GM12878 (cell line): Measurements from ENCODE around the gene S1PR3. TPM values are rescaled to one million over a fixed set of nuclear protein-coding genes. Genes with fewer than 3 reads are reported as not detected.

Source experiments
- ATAC-seq: fragments of 200-7000 bp; cut with Tn5 transposase; 3 replicates; pipeline ENCODE4 v1.9.1; 2020; ENCODE audit warnings: mild to moderate bottlenecking, moderate library complexity
- BruUV-seq: library from RNA; stranded (reverse); fragments of 400-500 nt; replicated peaks from 2 replicates; lab custom pipeline; 2021; lab: Mats Ljungman, UMichigan
- CTCF ChIA-PET: fragments of 300-600 bp; sonication (Branson Sonifier 250); formaldehyde crosslinking; extraction: SDS; loops from one replicate; lab custom pipeline; 2021; ENCODE audit warnings: inconsistent platforms; lab: Yijun Ruan, JAX
- POLR2A ChIA-PET: fragments of 350-600 bp; formaldehyde crosslinking; extraction: SDS; loops from one replicate; lab custom pipeline; 2021; ENCODE audit warnings: inconsistent platforms; lab: Charles Lee
- RAD21 ChIA-PET: fragments of 300-600 bp; sonication (Branson Sonifier 250); formaldehyde crosslinking; loops from one replicate; lab custom pipeline; 2023; ENCODE audit warnings: antibody characterized with exemption; ENCODE audit not compliant: unreplicated experiment; lab: Charles Lee
- SMC1A ChIA-PET: fragments of 300-600 bp; sonication (Branson Sonifier 250); formaldehyde crosslinking; loops from one replicate; lab custom pipeline; 2023; ENCODE audit not compliant: unreplicated experiment, uncharacterized antibody; lab: Charles Lee
- DNase-seq: peaks from one replicate; pipeline ENCODE4 v3.0.0-alpha.2; 2011; ENCODE audit warnings: low read depth, low spot score
- FAIRE-seq: peaks from 3 replicates; lab custom pipeline; 2011; peaks lifted over from hg19 to GRCh38; lab: Jason Lieb, UNC
- H2AFZ ChIP-seq: 2 replicates; pipeline ENCODE4 v1.6.0; 2011; ENCODE audit warnings: low read depth, low read length, control low read depth; ENCODE audit not compliant: control insufficient read depth
- H3K27ac ChIP-seq: 2 replicates; pipeline ENCODE4 v1.5.1; 2011; ENCODE audit warnings: control low read depth; ENCODE audit not compliant: control insufficient read depth, insufficient read depth
- H3K27me3 ChIP-seq, 2 experiments: replicated peaks in 1 of 2; 2 replicates each; pipeline versions ENCODE4 v1.6.0 to v1.6.1; 2011; ENCODE audit warnings: low read length in 1 of 2; ENCODE audit not compliant: control insufficient read depth in 2 of 2, insufficient read depth in 2 of 2
- H3K36me3 ChIP-seq, 2 experiments: 2 replicates each; pipeline ENCODE4 v1.5.1; 2011; ENCODE audit warnings: low read length in 1 of 2; ENCODE audit not compliant: control insufficient read depth in 2 of 2, insufficient read depth in 2 of 2
- H3K4me1 ChIP-seq: 2 replicates; pipeline ENCODE4 v1.6.1; 2011; ENCODE audit warnings: mild to moderate bottlenecking, low read length, moderate library complexity, mixed read lengths; ENCODE audit not compliant: control insufficient read depth, insufficient read depth
- H3K4me2 ChIP-seq: 2 replicates; pipeline ENCODE4 v1.6.0; 2011; ENCODE audit warnings: control low read depth; ENCODE audit not compliant: control insufficient read depth, insufficient read depth
- H3K4me3 ChIP-seq: fragments of 200-600 bp; sonication (generic); 2 replicates; pipeline ENCODE4 v1.5.1; 2016
- H3K79me2 ChIP-seq: 2 replicates; pipeline ENCODE4 v1.6.0; 2011; ENCODE audit warnings: low read length; ENCODE audit not compliant: control insufficient read depth, insufficient read depth
- H3K9ac ChIP-seq: 2 replicates; pipeline ENCODE4 v1.8.0; 2011; ENCODE audit warnings: low read length, control low read depth, mixed read lengths; ENCODE audit not compliant: control insufficient read depth, insufficient read depth
- H3K9me3 ChIP-seq: replicated peaks from 3 replicates; pipeline ENCODE4 v1.5.1; 2011; ENCODE audit warnings: mild to moderate bottlenecking, low read length; ENCODE audit not compliant: control insufficient read depth, insufficient read depth
- H4K20me1 ChIP-seq: 2 replicates; pipeline ENCODE4 v1.6.0; 2011; ENCODE audit not compliant: control insufficient read depth, insufficient read depth
- ASH2L ChIP-seq: fragments of 300-600, 200-600 bp; sonication (generic); IDR thresholded peaks from 2 replicates; pipeline ENCODE4 v1.6.1; 2017; ENCODE audit warnings: low read depth, mild to moderate bottlenecking, borderline replicate concordance
- HDGF ChIP-seq: fragments of 450-650 bp; IDR thresholded peaks from 2 replicates; pipeline ENCODE4 v1.6.1; 2016; ENCODE audit warnings: antibody characterized with exemption
- NFIC ChIP-seq: IDR thresholded peaks from 2 replicates; pipeline ENCODE4 v1.6.1; 2012; ENCODE audit warnings: low read depth, mild to moderate bottlenecking, inconsistent platforms, low read length, moderate library complexity
- RB1 ChIP-seq: fragments of 450-650 bp; formaldehyde crosslinking; IDR thresholded peaks from 2 replicates; pipeline ENCODE4 v1.6.1; 2017; ENCODE audit warnings: mild to moderate bottlenecking, borderline replicate concordance
- SIX5 ChIP-seq: IDR thresholded peaks from 2 replicates; pipeline ENCODE4 v1.6.1; 2011; ENCODE audit warnings: mild to moderate bottlenecking, low read depth, low read length, moderate library complexity; ENCODE audit not compliant: severe bottlenecking
- ZNF384 ChIP-seq: IDR thresholded peaks from 2 replicates; pipeline ENCODE4 v1.6.1; 2012; ENCODE audit warnings: low read depth, mild to moderate bottlenecking, low read length, improper control_type of control experiment, borderline replicate concordance
- WGBS: methylation state at CpG from one replicate; pipeline ENCODE4 v1.1.6; 2016; ENCODE audit warnings: low lambda C conversion rate; ENCODE audit not compliant: insufficient replicate concordance, insufficient coverage; ENCODE audit errors: missing lambda C conversion rate; 5-methylcytosine and 5-hydroxymethylcytosine counted together
- in situ Hi-C: fragments of 300-500 bp; cut with MboI; formaldehyde crosslinking; loops from 9 replicates; pipeline ENCODE4 v1.14.3; 2018; ENCODE audit warnings: mixed read lengths
- intact Hi-C: fragments of 100-400 bp; cut with micrococcal nuclease; formaldehyde crosslinking; loops from one replicate; pipeline ENCODE4 v1.14.2; 2022; ENCODE audit not compliant: unreplicated experiment
- polyA plus RNA-seq, 11 experiments: library from polyadenylated mRNA; depleted of rRNA in 4 of 11; unstranded in 6 of 11; stranded (reverse) in 5 of 11; fragments of >200 nt; fragmentation: Nextera tagmentation in 4 of 11; fragmentation: Illumina TruSeq in 1 of 11; extraction: Ambion mirVana in 4 of 11; extraction: Trizol in 1 of 11; gene quantifications; 1 replicate in 1 of 11; 2 replicates in 10 of 11; pipeline versions ENCODE4 v1.2.1 to v1.2.3, GENCODE V29; 2011 to 2016; ENCODE audit warnings: inconsistent platforms in 2 of 11, missing spikeins in 2 of 11, low read depth in 1 of 11
- total RNA-seq, 4 experiments: library from RNA; depleted of rRNA in 3 of 4; stranded (reverse); fragments of >200 nt in 3 of 4; fragmentation: Illumina TruSeq in 1 of 4; extraction: Trizol in 1 of 4; gene quantifications; 2 replicates each; pipeline versions ENCODE4 v1.2.1 to v1.2.3, GENCODE V29; 2013 to 2021
- TF ChIP-seq, protein P1 (sequence below): fragments of 450-650 bp; IDR thresholded peaks from 2 replicates; pipeline ENCODE4 v1.6.1; 2017; ENCODE audit warnings: mild to moderate bottlenecking, moderate library complexity

The S1PR3 gene
- total and polyA plus RNA-seq, 10 of the 15 experiments (the other 5 are each of a cell fraction or from before 2014, with no cell fraction given): 0.01 to 0.18 (median 0.01) TPM; not detected in 7

DNA sequence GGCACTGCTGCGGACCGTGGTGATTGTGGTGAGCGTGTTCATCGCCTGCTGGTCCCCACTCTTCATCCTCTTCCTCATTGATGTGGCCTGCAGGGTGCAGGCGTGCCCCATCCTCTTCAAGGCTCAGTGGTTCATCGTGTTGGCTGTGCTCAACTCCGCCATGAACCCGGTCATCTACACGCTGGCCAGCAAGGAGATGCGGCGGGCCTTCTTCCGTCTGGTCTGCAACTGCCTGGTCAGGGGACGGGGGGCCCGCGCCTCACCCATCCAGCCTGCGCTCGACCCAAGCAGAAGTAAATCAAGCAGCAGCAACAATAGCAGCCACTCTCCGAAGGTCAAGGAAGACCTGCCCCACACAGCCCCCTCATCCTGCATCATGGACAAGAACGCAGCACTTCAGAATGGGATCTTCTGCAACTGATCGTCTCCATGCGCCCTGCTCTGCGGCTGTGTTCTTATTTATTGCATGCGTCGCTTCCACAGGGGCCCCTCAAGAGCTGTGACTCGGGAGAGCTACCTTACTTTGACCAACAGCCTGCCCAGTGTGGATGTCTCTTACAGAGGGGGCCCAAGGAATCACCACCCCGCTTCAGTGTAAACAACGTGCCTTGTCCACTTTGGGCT, 10.8 kb downstream of the S1PR3 start:
- 54% methylated on average over 27 of the region's 27 CpGs for WGBS

More for the DNA sequence above, 10.8 kb downstream of the S1PR3 start:
- no peaks in the 10 kb centered on the region for H4K20me1 ChIP-seq
- intact Hi-C loops: loop anchor here (1.0 to 5.0 kb wide), 2 partner anchors 340 to 408 kb away; no protein-coding TSS in a partner anchor
- no peaks in the 10 kb centered on the region for H3K36me3 ChIP-seq
- BruUV-seq: no TSS peak
- no peak overlapping the region for H3K4me2 ChIP-seq
- no peaks in the 10 kb centered on the region for H3K79me2 ChIP-seq
- no peak overlapping the region for H2AFZ ChIP-seq
- H3K27ac ChIP-seq: no peak overlapping the region
- POLR2A ChIA-PET: no interaction called here
- H3K27me3 ChIP-seq: peaks cover 0 to 1% of the 10 kb centered on the region in 2 experiments; a peak in 1 of 4 replicates
- RAD21 ChIA-PET: interaction anchor here (1.3 kb wide), 1 partner anchor 405 kb away, joined by 3 read pairs; no protein-coding TSS in a partner anchor
- H3K9ac ChIP-seq: no peak overlapping the region
- H3K4me1 ChIP-seq: no peaks in the 10 kb centered on the region
- no peaks in the 10 kb centered on the region for H3K9me3 ChIP-seq
- H3K4me3 ChIP-seq: no peak overlapping the region
- DNase-seq (no peak), FAIRE-seq (no peak), ATAC-seq (no peak)
- in situ Hi-C loops: loop anchor here (5.0 to 10.0 kb wide), 2 partner anchors 410 to 1047 kb away; a partner anchor contains a TSS
- CTCF ChIA-PET: interaction anchor here (0.7 to 1.2 kb wide), 3 partner anchors 9 to 411 kb away, joined by 3 to 6 read pairs (median 3); no protein-coding TSS in a partner anchor
- TF ChIP-seq ASH2L: no peak
- no peak for TF ChIP-seq RB1
- TF ChIP-seq, protein P1, sequence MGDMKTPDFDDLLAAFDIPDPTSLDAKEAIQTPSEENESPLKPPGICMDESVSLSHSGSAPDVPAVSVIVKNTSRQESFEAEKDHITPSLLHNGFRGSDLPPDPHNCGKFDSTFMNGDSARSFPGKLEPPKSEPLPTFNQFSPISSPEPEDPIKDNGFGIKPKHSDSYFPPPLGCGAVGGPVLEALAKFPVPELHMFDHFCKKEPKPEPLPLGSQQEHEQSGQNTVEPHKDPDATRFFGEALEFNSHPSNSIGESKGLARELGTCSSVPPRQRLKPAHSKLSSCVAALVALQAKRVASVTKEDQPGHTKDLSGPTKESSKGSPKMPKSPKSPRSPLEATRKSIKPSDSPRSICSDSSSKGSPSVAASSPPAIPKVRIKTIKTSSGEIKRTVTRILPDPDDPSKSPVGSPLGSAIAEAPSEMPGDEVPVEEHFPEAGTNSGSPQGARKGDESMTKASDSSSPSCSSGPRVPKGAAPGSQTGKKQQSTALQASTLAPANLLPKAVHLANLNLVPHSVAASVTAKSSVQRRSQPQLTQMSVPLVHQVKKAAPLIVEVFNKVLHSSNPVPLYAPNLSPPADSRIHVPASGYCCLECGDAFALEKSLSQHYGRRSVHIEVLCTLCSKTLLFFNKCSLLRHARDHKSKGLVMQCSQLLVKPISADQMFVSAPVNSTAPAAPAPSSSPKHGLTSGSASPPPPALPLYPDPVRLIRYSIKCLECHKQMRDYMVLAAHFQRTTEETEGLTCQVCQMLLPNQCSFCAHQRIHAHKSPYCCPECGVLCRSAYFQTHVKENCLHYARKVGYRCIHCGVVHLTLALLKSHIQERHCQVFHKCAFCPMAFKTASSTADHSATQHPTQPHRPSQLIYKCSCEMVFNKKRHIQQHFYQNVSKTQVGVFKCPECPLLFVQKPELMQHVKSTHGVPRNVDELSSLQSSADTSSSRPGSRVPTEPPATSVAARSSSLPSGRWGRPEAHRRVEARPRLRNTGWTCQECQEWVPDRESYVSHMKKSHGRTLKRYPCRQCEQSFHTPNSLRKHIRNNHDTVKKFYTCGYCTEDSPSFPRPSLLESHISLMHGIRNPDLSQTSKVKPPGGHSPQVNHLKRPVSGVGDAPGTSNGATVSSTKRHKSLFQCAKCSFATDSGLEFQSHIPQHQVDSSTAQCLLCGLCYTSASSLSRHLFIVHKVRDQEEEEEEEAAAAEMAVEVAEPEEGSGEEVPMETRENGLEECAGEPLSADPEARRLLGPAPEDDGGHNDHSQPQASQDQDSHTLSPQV: no peak
- TF ChIP-seq ZNF384: no peak
- TF ChIP-seq HDGF: no peak
- no peak for TF ChIP-seq NFIC
- TF ChIP-seq SIX5: no peak
- SMC1A ChIA-PET: interaction anchor here (1.4 kb wide), 1 partner anchor 409 kb away, joined by 4 read pairs; no protein-coding TSS in a partner anchor
